HEK293 (cell line): ENCODE measurements around the gene CCNI.

ENCODE experiments used
- CTCF ChIA-PET: fragments of 350-600 bp; formaldehyde crosslinking; extraction: SDS; loops from one replicate; lab custom pipeline; 2021; ENCODE audit warnings: antibody characterized with exemption; lab: Yijun Ruan, JAX
- POLR2A ChIA-PET: fragments of 300-600 bp; formaldehyde crosslinking; extraction: SDS; loops from one replicate; lab custom pipeline; 2020; ENCODE audit warnings: antibody characterized with exemption, inconsistent platforms; lab: Yijun Ruan, JAX
- H3K27ac ChIP-seq: fragments of 200-500 bp; sonication (Bioruptor generic); 2 replicates; pipeline ENCODE4 v1.5.1; 2014; ENCODE audit warnings: low read depth, low read length, control low read depth, inconsistent platforms; ENCODE audit errors: extremely low read depth
- H3K36me3 ChIP-seq, 2 experiments: fragments of 200-500 bp in 1 of 2; sonication (Bioruptor generic) in 1 of 2; 1 replicate in 1 of 2; 2 replicates in 1 of 2; pipeline ENCODE4 v1.5.1; 2014 to 2017; ENCODE audit warnings: inconsistent platforms in 2 of 2, low read length in 2 of 2; ENCODE audit not compliant: control insufficient read depth in 2 of 2, insufficient read depth in 1 of 2
- H3K4me1 ChIP-seq: fragments of 200-500 bp; sonication (Bioruptor generic); 2 replicates; pipeline ENCODE4 v1.5.1; 2014; ENCODE audit warnings: mild to moderate bottlenecking, low read length, inconsistent platforms; ENCODE audit not compliant: control insufficient read depth, insufficient read depth
- H3K4me3 ChIP-seq: 2 replicates; pipeline ENCODE4 v1.5.1; 2011; ENCODE audit warnings: low read depth, mild to moderate bottlenecking, control low read depth, low read length, moderate library complexity
- H3K9me3 ChIP-seq: fragments of 200-500 bp; sonication (Bioruptor generic); 2 replicates; pipeline ENCODE4 v1.5.1; 2014; ENCODE audit warnings: low read depth, low read length, inconsistent platforms; ENCODE audit not compliant: control insufficient read depth, insufficient read depth
- HOXD13 ChIP-seq: sonication (generic); formaldehyde crosslinking; IDR thresholded peaks from 2 replicates; pipeline ENCODE4 v1.8.0; 2022; ENCODE audit warnings: missing genetic modification reagents, borderline replicate concordance
- REPIN1 ChIP-seq: fragments of 450-650 bp; formaldehyde crosslinking; IDR thresholded peaks from 2 replicates; pipeline ENCODE4 v1.5.1; 2017; ENCODE audit warnings: missing biosample characterization, missing genetic modification characterization, low read depth
- TRIM28 ChIP-seq: IDR thresholded peaks from 2 replicates; pipeline ENCODE4 v1.6.1; 2011; ENCODE audit warnings: low read length, control low read depth, borderline replicate concordance
- WT1 ChIP-seq: fragments of 450-650 bp; formaldehyde crosslinking; IDR thresholded peaks from 2 replicates; pipeline ENCODE4 v1.5.1; 2016; ENCODE audit warnings: missing biosample characterization, missing genetic modification characterization
- ZBTB17 ChIP-seq: fragments of 450-650 bp; formaldehyde crosslinking; IDR thresholded peaks from 2 replicates; pipeline ENCODE4 v1.5.1; 2016; ENCODE audit warnings: missing biosample characterization, missing genetic modification characterization
- ZFHX2 ChIP-seq: fragments of 450-650 bp; formaldehyde crosslinking; conservative IDR thresholded peaks from 2 replicates; pipeline ENCODE4 v1.5.1; 2016; ENCODE audit warnings: missing biosample characterization, missing genetic modification characterization
- ZFP69B ChIP-seq: fragments of 450-650 bp; formaldehyde crosslinking; IDR thresholded peaks from 2 replicates; pipeline ENCODE4 v1.5.1; 2016; ENCODE audit warnings: missing biosample characterization, missing genetic modification characterization
- ZNF184 ChIP-seq: fragments of 450-650 bp; IDR thresholded peaks from 2 replicates; pipeline ENCODE4 v1.5.1; 2018; ENCODE audit warnings: missing biosample characterization, mild to moderate bottlenecking, missing genetic modification characterization
- ZNF211 ChIP-seq: fragments of 450-650 bp; formaldehyde crosslinking; IDR thresholded peaks from 2 replicates; pipeline ENCODE4 v1.5.1; 2016; ENCODE audit warnings: low read depth, missing biosample characterization, missing genetic modification characterization
- ZNF280C ChIP-seq: fragments of 450-650 bp; formaldehyde crosslinking; IDR thresholded peaks from 2 replicates; pipeline ENCODE4 v1.5.1; 2016; ENCODE audit warnings: missing biosample characterization, missing genetic modification characterization
- ZNF292 ChIP-seq: fragments of 450-650 bp; formaldehyde crosslinking; IDR thresholded peaks from 2 replicates; pipeline ENCODE4 v1.5.1; 2016; ENCODE audit warnings: low read depth, missing biosample characterization, missing genetic modification characterization, borderline replicate concordance
- ZNF341 ChIP-seq: fragments of 450-650 bp; formaldehyde crosslinking; IDR thresholded peaks from 2 replicates; pipeline ENCODE4; 2016; ENCODE audit warnings: low read depth, missing biosample characterization, missing genetic modification characterization
- ZNF366 ChIP-seq: fragments of 450-650 bp; formaldehyde crosslinking; conservative IDR thresholded peaks from 2 replicates; pipeline ENCODE4 v1.5.1; 2016; ENCODE audit warnings: missing biosample characterization, missing genetic modification characterization
- ZNF394 ChIP-seq: fragments of 450-650 bp; formaldehyde crosslinking; IDR thresholded peaks from 2 replicates; pipeline ENCODE4 v1.5.1; 2016; ENCODE audit warnings: missing biosample characterization, missing genetic modification characterization, mild to moderate bottlenecking, moderate library complexity, borderline replicate concordance
- ZNF514 ChIP-seq: fragments of 450-650 bp; formaldehyde crosslinking; IDR thresholded peaks from 2 replicates; pipeline ENCODE4 v1.5.1; 2016; ENCODE audit warnings: missing biosample characterization, missing genetic modification characterization
- ZNF521 ChIP-seq: fragments of 450-650 bp; formaldehyde crosslinking; IDR thresholded peaks from 2 replicates; pipeline ENCODE4 v1.5.1; 2017; ENCODE audit warnings: missing biosample characterization, mild to moderate bottlenecking, missing genetic modification characterization
- ZNF530 ChIP-seq: fragments of 450-650 bp; formaldehyde crosslinking; IDR thresholded peaks from 2 replicates; pipeline ENCODE4 v1.5.1; 2016; ENCODE audit warnings: low read depth, missing biosample characterization, missing genetic modification characterization
- ZNF560 ChIP-seq: fragments of 450-650 bp; formaldehyde crosslinking; IDR thresholded peaks from 2 replicates; pipeline ENCODE4 v1.5.1; 2017; ENCODE audit warnings: missing biosample characterization, missing genetic modification characterization, borderline replicate concordance
- ZNF561 ChIP-seq: fragments of 450-650 bp; IDR thresholded peaks from 2 replicates; pipeline ENCODE4 v1.5.1; 2018; ENCODE audit warnings: missing biosample characterization, missing genetic modification characterization, borderline replicate concordance
- ZNF585B ChIP-seq: fragments of 450-650 bp; formaldehyde crosslinking; IDR thresholded peaks from 2 replicates; pipeline ENCODE4 v1.5.1; 2016; ENCODE audit warnings: missing biosample characterization, missing genetic modification characterization
- ZNF596 ChIP-seq: fragments of 450-650 bp; IDR thresholded peaks from 2 replicates; pipeline ENCODE4 v1.5.0; 2018; ENCODE audit warnings: missing biosample characterization, mild to moderate bottlenecking, missing genetic modification characterization, moderate library complexity
- ZNF701 ChIP-seq: fragments of 450-650 bp; formaldehyde crosslinking; IDR thresholded peaks from 2 replicates; pipeline ENCODE4 v1.5.1; 2016; ENCODE audit warnings: missing biosample characterization, missing genetic modification characterization
- ZNF792 ChIP-seq: fragments of 450-650 bp; formaldehyde crosslinking; IDR thresholded peaks from 2 replicates; pipeline ENCODE4 v1.5.1; 2016; ENCODE audit warnings: missing biosample characterization, missing genetic modification characterization
- ZNF843 ChIP-seq: fragments of 450-650 bp; formaldehyde crosslinking; IDR thresholded peaks from 2 replicates; pipeline ENCODE4 v1.5.1; 2016; ENCODE audit warnings: missing biosample characterization, missing genetic modification characterization
- TF ChIP-seq, protein P1 (sequence below): fragments of 450-650 bp; IDR thresholded peaks from 2 replicates; pipeline ENCODE4 v1.5.1; 2018; ENCODE audit warnings: missing biosample characterization, mild to moderate bottlenecking, missing genetic modification characterization
- TF ChIP-seq, protein P2 (sequence below): fragments of 450-650 bp; formaldehyde crosslinking; IDR thresholded peaks from 2 replicates; pipeline ENCODE4 v1.5.1; 2016; ENCODE audit warnings: missing biosample characterization, missing genetic modification characterization, low read depth
- TF ChIP-seq, protein P3 (sequence below): sonication (generic); formaldehyde crosslinking; IDR thresholded peaks from 2 replicates; pipeline ENCODE4 v1.8.1; 2022; ENCODE audit warnings: mild to moderate bottlenecking, moderate library complexity, missing genetic modification reagents

CCNI gene

DNA sequence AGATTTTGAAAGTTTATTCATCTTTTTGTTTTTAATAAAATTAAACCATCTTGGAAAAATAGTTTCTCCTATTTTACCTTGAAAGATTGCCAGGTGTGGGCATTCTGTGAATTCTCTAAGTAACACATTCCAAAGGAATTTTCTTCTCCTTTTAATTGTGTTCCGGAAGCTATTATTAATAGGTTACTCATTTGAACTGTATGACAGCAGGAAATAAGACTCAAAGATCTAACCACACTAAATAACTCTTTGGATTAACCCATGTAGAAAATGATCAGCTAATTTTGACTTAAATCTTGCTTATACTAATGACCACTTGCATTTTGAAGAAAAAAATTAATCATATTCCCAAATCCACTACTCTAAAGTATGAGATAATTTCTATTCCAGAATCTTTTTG, 17.6 kb upstream of the CCNI start:
- ChIA-PET CTCF (interaction anchor here (1.0 to 3.1 kb wide), 3 partner anchors 35 to 509 kb away, joined by 4 to 15 read pairs (median 4); no protein-coding TSS in a partner anchor), POLR2A (no interaction called here)
- H3K4me3 ChIP-seq, result no peak overlapping the region
- TF ChIP-seq ZNF366, result no peak
- TF ChIP-seq, protein P1, sequence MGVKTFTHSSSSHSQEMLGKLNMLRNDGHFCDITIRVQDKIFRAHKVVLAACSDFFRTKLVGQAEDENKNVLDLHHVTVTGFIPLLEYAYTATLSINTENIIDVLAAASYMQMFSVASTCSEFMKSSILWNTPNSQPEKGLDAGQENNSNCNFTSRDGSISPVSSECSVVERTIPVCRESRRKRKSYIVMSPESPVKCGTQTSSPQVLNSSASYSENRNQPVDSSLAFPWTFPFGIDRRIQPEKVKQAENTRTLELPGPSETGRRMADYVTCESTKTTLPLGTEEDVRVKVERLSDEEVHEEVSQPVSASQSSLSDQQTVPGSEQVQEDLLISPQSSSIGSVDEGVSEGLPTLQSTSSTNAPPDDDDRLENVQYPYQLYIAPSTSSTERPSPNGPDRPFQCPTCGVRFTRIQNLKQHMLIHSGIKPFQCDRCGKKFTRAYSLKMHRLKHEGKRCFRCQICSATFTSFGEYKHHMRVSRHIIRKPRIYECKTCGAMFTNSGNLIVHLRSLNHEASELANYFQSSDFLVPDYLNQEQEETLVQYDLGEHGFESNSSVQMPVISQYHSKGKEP (tag by site-specific recombination), result no peak
- no peak for TF ChIP-seq ZNF280C (tag by site-specific recombination)
- no peak for TF ChIP-seq ZNF184 (tag by site-specific recombination)
- no peak for TF ChIP-seq ZNF585B
- no peak for TF ChIP-seq ZNF701 (tag by site-specific recombination)
- no peak for TF ChIP-seq ZFHX2
- TF ChIP-seq ZNF292, result no peak
- H3K9me3 ChIP-seq, result no peaks in the 10 kb centered on the region
- no peaks in the 10 kb centered on the region for H3K36me3 ChIP-seq
- H3K4me1 ChIP-seq, result no peaks in the 10 kb centered on the region
- H3K27ac ChIP-seq, result no peak overlapping the region

- H3K27ac ChIP-seq, result no peak overlapping the region
- TF ChIP-seq ZNF843 (tag by site-specific recombination) (no peak), TRIM28 (no peak), WT1 (tag by site-specific recombination) (peak; percentile 65), ZNF211 (tag by site-specific recombination) (no peak)
- H3K4me1 ChIP-seq, result no peaks in the 10 kb centered on the region
- CTCF ChIA-PET, result interaction anchor here (1.0 to 3.1 kb wide), 3 partner anchors 35 to 508 kb away, joined by 4 to 15 read pairs (median 4); no protein-coding TSS in a partner anchor
- no peaks in the 10 kb centered on the region for H3K9me3 ChIP-seq
- H3K4me3 ChIP-seq, result no peak overlapping the region
- POLR2A ChIA-PET, result no interaction called here
- no peaks in the 10 kb centered on the region for H3K36me3 ChIP-seq
Measured at GRCh38 chr4:77092975-77093374, 17.2 kb upstream of the CCNI start.

DNA sequence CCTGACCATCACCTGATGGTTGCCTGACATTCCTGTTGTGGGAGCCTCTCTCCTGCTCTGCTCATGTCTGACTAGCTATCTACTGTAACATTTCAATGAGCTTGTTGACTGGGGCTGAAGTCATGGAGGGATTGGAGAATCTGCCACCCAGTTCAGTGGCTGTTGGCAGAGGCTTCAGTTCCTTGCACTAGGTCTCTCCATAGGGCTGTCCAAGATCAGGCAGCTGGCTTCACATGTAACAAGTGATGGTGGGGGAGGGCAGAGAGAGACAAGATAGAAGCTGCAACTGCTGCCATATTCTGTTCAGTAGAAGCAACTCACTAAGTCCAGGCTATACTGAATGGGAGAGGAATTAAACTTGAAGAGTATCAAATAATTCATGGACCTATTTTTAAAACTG, 14.1 kb upstream of the CCNI start:
- no peak overlapping the region for H3K27ac ChIP-seq
- H3K4me3 ChIP-seq, result no peak overlapping the region
- H3K9me3 ChIP-seq, result no peaks in the 10 kb centered on the region
- H3K4me1 ChIP-seq, result no peaks in the 10 kb centered on the region
- ChIA-PET POLR2A (no interaction called here), CTCF (interaction anchor here (0.6 to 1.7 kb wide), 2 partner anchors 63 to 114 kb away, joined by 3 to 6 read pairs; no protein-coding TSS in a partner anchor)
- H3K36me3 ChIP-seq, result no peaks in the 10 kb centered on the region
- TF ChIP-seq ZNF521 (no peak), ZNF530 (tag by site-specific recombination) (no peak), ZBTB17 (tag by site-specific recombination) (no peak), ZNF394 (no peak), ZNF792 (no peak), ZNF560 (tag by site-specific recombination) (no peak), ZNF596 (tag by site-specific recombination) (no peak), REPIN1 (tag by site-specific recombination) (no peak), ZNF843 (tag by site-specific recombination) (no peak), ZFP69B (tag by site-specific recombination) (no peak), ZNF292 (no peak), HOXD13 (CRISPR knock-in tag) (no peak), ZNF561 (tag by site-specific recombination) (no peak), ZNF514 (tag by site-specific recombination) (no peak), ZNF341 (tag by site-specific recombination) (no peak)
- TF ChIP-seq, protein P2, sequence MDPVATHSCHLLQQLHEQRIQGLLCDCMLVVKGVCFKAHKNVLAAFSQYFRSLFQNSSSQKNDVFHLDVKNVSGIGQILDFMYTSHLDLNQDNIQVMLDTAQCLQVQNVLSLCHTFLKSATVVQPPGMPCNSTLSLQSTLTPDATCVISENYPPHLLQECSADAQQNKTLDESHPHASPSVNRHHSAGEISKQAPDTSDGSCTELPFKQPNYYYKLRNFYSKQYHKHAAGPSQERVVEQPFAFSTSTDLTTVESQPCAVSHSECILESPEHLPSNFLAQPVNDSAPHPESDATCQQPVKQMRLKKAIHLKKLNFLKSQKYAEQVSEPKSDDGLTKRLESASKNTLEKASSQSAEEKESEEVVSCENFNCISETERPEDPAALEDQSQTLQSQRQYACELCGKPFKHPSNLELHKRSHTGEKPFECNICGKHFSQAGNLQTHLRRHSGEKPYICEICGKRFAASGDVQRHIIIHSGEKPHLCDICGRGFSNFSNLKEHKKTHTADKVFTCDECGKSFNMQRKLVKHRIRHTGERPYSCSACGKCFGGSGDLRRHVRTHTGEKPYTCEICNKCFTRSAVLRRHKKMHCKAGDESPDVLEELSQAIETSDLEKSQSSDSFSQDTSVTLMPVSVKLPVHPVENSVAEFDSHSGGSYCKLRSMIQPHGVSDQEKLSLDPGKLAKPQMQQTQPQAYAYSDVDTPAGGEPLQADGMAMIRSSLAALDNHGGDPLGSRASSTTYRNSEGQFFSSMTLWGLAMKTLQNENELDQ (tag by site-specific recombination), result no peak
- TF ChIP-seq, protein P3, sequence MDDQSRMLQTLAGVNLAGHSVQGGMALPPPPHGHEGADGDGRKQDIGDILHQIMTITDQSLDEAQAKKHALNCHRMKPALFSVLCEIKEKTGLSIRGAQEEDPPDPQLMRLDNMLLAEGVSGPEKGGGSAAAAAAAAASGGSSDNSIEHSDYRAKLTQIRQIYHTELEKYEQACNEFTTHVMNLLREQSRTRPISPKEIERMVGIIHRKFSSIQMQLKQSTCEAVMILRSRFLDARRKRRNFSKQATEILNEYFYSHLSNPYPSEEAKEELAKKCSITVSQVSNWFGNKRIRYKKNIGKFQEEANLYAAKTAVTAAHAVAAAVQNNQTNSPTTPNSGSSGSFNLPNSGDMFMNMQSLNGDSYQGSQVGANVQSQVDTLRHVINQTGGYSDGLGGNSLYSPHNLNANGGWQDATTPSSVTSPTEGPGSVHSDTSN (CRISPR knock-in tag), result no peak
